ENCODE results near the gene AGAP1. TPM values are rescaled to one million over a fixed set of nuclear protein-coding genes. Genes with fewer than 3 reads are reported as not detected.

The AGAP1 gene
- total RNA-seq, 1 experiment from 2014 or later: 25.8 TPM

DNA sequence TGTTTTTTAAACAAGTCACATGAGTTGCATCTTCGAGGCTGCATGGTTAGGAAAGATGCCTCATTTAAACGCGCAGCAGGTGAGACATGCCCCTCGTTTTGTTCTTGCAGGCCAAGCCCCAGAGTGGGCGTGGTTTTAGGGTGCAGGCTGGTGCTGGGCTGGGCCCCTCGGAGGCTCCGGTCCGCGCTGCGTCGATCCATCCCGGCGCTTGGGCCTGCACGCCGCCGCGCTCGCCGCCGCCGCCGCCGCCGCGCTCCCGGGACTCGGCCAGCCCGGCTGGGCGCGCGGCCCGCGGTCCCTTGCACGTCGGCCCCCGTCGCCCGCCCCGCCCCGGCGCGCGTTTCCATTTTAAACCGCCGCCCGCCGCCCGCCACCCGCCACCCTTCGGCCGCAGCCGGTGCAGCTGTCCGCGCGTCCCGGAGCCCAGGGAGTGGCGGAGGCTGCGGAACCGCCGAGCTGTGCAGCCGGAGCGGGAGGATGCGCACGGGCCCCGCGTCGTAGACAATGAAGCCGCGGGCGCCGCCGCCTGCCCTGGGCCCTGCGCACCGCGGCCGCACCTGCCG lies 175.5 kb downstream of the AGAP1 start:
- Histone ChIP-seq H3K23me2 (ENCODE audit: insufficient read length, low read depth, low read length, poor library complexity, severe bottlenecking) (peaks cover 11% of the 10 kb centered on the region), H4K20me1 (ENCODE audit: control insufficient read depth, insufficient read depth, insufficient read length) (no peaks in the 10 kb centered on the region), H4K5ac (ENCODE audit: insufficient read length, low read depth, low read length) (no peak overlapping the region), H3K23ac (ENCODE audit: insufficient read length, low read depth, low read length) (no peak overlapping the region), H2BK120ac (ENCODE audit: low read depth, low read length, poor library complexity, severe bottlenecking) (no peak overlapping the region), H2BK5ac (ENCODE audit: insufficient read length, low read length) (no peak overlapping the region), H3K27me3 (ENCODE audit: insufficient read depth, low read length) (no peaks in the 10 kb centered on the region; the same call in 1 of the 2 replicates), H3K4me1 (ENCODE audit: insufficient read depth, low read length) (peaks cover 12% of the 10 kb centered on the region; the same call in 1 of the 2 replicates), H3K14ac (ENCODE audit: insufficient read depth, low read length) (no peak overlapping the region), H3T11ph (ENCODE audit: low read length) (no peak overlapping the region), H2AFZ (ENCODE audit: low read length) (no peak overlapping the region), H3K56ac (ENCODE audit: insufficient read length, low read depth, low read length) (no peak overlapping the region), H3K79me1 (ENCODE audit: insufficient read depth, low read depth, low read length, poor library complexity, severe bottlenecking) (no peaks in the 10 kb centered on the region), H2BK12ac (ENCODE audit: insufficient read length, low read depth, low read length) (no peak overlapping the region), H4K91ac (ENCODE audit: insufficient read length, low read depth, low read length) (no peak overlapping the region), H4K8ac (replicated peaks; ENCODE audit: insufficient read length, low read depth, low read length) (no peak overlapping the region), H2BK15ac (ENCODE audit: low read depth, low read length) (no peak overlapping the region), H3K27ac (ENCODE audit: insufficient read length, low read depth, low read length) (no peak overlapping the region), H3K18ac (ENCODE audit: insufficient read length, low read depth, low read length) (peak overlapping the region; percentile 35), H2BK20ac (ENCODE audit: low read depth, low read length, poor library complexity, severe bottlenecking) (no peak overlapping the region), H3K79me2 (ENCODE audit: insufficient read depth, low read length) (peaks cover 3% of the 10 kb centered on the region; the same call in 1 of the 2 replicates), H3K9me3 (ENCODE audit: control insufficient read depth, low read depth, low read length) (no peaks in the 10 kb centered on the region), H3K4me2 (ENCODE audit: insufficient read depth, insufficient read length, low read length) (peak overlapping the region; percentile 27), H3K9ac (ENCODE audit: extremely low read depth, insufficient read length, low read length) (no peak overlapping the region), H2AK5ac (ENCODE audit: insufficient read length, low read length) (no peak overlapping the region), H3K4ac (ENCODE audit: low read depth, low read length) (no peak overlapping the region)
- peak overlapping the region in 1 of 3 experiments; percentile 25; a peak in 1 of 7 replicates for H3K27ac Mint-ChIP-seq
- H3K4me3 Mint-ChIP-seq: peak overlapping the region; percentile 47 to 78
- H3K36me3 Mint-ChIP-seq (ENCODE audit: insufficient read depth in 1 of 3, low read depth in 3 of 3): no peaks in the 10 kb centered on the region
- H3K4me1 Mint-ChIP-seq: peaks cover 43 to 56% of the 10 kb centered on the region in 2 experiments
- no peaks in the 10 kb centered on the region for H3K9me3 Mint-ChIP-seq
- peaks cover 29% of the 10 kb centered on the region for H3K27me3 Mint-ChIP-seq (ENCODE audit: low read depth)
- DNase-seq: peak; percentile 94
- WGBS (ENCODE audit: extremely low coverage, insufficient read length, low lambda C conversion rate): no CpG with 5 or more reads among the region's 77 CpGs
- no peak for TF ChIP-seq CTCF (conservative IDR thresholded peaks at IDR 0.05)

Data from H9 (cell line).